Suprapubic skin (tissue), 4 donors: ENCODE measurements around the gene GBX2. TPM values are rescaled to one million over a fixed set of nuclear protein-coding genes. Genes with fewer than 3 reads are reported as not detected.

ENCODE experiments used
- DNase-seq, 2 donors: peaks; one replicate each; pipeline ENCODE4 v3.0.0-alpha.2; 2019; ENCODE audit warnings: low spot score in 2 of 2
- H3K27ac ChIP-seq: fragments of 200-600 bp; sonication (generic); one replicate; pipeline ENCODE4 v1.5.1; 2019
- H3K27me3 ChIP-seq: fragments of 200-600 bp; sonication (generic); one replicate; pipeline ENCODE4 v1.5.1; 2019
- H3K36me3 ChIP-seq: fragments of 200-600 bp; sonication (generic); one replicate; pipeline ENCODE4 v1.5.1; 2019
- H3K4me1 ChIP-seq: fragments of 200-600 bp; sonication (generic); one replicate; pipeline ENCODE4 v1.5.1; 2019
- H3K4me3 ChIP-seq: fragments of 200-600 bp; sonication (generic); one replicate; pipeline ENCODE4 v1.5.1; 2019; ENCODE audit warnings: mild to moderate bottlenecking
- H3K9me3 ChIP-seq: fragments of 200-600 bp; sonication (generic); one replicate; pipeline ENCODE4 v1.5.1; 2019
- CTCF ChIP-seq, 2 donors: fragments of 200-600 bp in 1 of 2; fragments of 450-650 bp in 1 of 2; sonication (generic) in 1 of 2; IDR thresholded peaks; one replicate each; pipeline ENCODE4 v1.5.1; 2016 to 2019; ENCODE audit warnings: antibody characterized with exemption in 2 of 2, mild to moderate bottlenecking in 1 of 2, moderate library complexity in 1 of 2
- EP300 ChIP-seq: sonication (generic); formaldehyde crosslinking; IDR thresholded peaks from one replicate; pipeline ENCODE4 v1.6.1; 2017; ENCODE audit warnings: antibody characterized with exemption
- POLR2A ChIP-seq, 2 donors: fragments of 450-650 bp; IDR thresholded peaks; one replicate each; pipeline ENCODE4 v1.6.1; 2017; ENCODE audit warnings: antibody characterized with exemption in 2 of 2, mild to moderate bottlenecking in 2 of 2, moderate library complexity in 2 of 2
- POLR2AphosphoS5 ChIP-seq, 3 donors: sonication (generic); formaldehyde crosslinking; IDR thresholded peaks; one replicate each; pipeline ENCODE4 v1.6.1; 2017; ENCODE audit warnings: antibody characterized with exemption in 3 of 3
- WGBS: methylation state at CpG from one replicate; pipeline ENCODE4 v1.1.5; 2018; 5-methylcytosine and 5-hydroxymethylcytosine counted together
- total RNA-seq, 4 donors: library from RNA; depleted of rRNA; stranded (reverse); fragments of >200 nt; gene quantifications; one replicate each; pipeline ENCODE4 v1.1.0, GENCODE V29; 2016

GBX2 gene
- total RNA-seq, 4 donors from 2014 or later: 0.60 TPM; not detected in 3

- no peaks in the 10 kb centered on the region for H3K27me3 ChIP-seq
- H3K4me3 ChIP-seq: no peak overlapping the region
- H3K4me1 ChIP-seq: no peaks in the 10 kb centered on the region
- WGBS: 100% methylated on average over 2 of the region's 10 CpGs
- H3K27ac ChIP-seq: no peak overlapping the region
- no peak for TF ChIP-seq EP300
- no peak for TF ChIP-seq CTCF (IDR thresholded peaks at IDR 0.05)
- TF ChIP-seq POLR2A (IDR thresholded peaks at IDR 0.05): no peak
- TF ChIP-seq POLR2AphosphoS5 (IDR thresholded peaks at IDR 0.05): no peak
- H3K36me3 ChIP-seq: no peaks in the 10 kb centered on the region
- no peak for DNase-seq
- H3K9me3 ChIP-seq: no peaks in the 10 kb centered on the region
These were observed 31.1 kb downstream of the GBX2 start for GRCh38 chr2:236137066-236137465.

DNA sequence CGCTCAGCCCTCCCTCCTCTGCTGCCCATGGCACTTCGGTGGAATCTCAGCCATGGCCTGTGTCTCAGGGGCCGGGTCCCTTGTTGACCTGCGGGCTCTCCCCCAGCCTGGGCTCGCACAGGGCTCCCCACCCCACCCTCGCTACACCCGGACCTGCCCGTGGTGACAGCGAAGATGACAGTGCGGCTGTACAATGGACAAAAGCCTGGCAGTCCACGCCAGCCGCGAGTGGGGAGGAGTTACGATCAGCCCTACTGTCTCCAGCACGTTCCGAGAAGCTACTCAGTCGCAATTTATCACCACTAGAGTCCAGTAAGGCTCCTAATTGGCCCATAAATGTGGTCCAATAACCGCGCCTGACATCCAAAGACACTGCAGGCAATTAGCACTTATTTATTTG is 31.6 kb downstream of the GBX2 start:
- H3K27me3 ChIP-seq: no peaks in the 10 kb centered on the region
- no peak overlapping the region for H3K27ac ChIP-seq
- no peaks in the 10 kb centered on the region for H3K4me1 ChIP-seq
- TF ChIP-seq POLR2AphosphoS5 (IDR thresholded peaks at IDR 0.05): no peak
- no peak for TF ChIP-seq POLR2A (IDR thresholded peaks at IDR 0.05)
- TF ChIP-seq EP300: no peak
- TF ChIP-seq CTCF (IDR thresholded peaks at IDR 0.05): no peak
- no peak overlapping the region for H3K4me3 ChIP-seq
- no peaks in the 10 kb centered on the region for H3K9me3 ChIP-seq
- no peak for DNase-seq
- no peaks in the 10 kb centered on the region for H3K36me3 ChIP-seq
- 84% methylated on average over 18 of the region's 19 CpGs for WGBS

DNA sequence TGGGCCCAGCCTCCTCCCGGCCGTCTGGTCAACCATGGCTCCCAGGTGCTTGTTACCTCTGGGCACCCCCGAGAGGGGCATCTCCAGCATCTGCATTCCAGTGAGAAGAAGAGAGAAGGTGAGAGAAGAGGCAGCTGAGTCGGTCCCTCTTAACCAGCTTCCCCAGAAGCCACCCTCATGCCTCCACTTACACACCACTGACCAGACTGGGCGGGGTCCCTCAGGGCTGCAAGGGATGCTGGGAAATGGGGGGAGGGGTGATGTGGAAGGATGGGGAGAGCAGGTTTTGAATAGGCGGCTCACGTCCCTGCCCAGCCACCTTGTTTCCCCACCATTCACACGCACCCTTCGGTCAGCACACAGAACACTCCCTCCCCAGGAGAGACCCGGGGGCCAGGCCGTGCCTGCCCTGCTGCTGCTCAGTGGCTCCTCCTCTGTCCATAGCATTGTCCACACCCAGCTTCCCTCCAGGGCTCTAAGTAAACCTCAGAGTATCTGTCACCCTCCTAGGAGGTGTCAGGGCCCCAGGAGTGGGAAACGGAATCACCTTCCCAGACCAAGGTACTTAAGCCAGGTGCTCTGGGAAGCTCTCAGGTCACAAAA is 34.7 kb downstream of the GBX2 start:
- WGBS: 83% methylated on average over 12 of the region's 12 CpGs
- no peak for DNase-seq

DNA sequence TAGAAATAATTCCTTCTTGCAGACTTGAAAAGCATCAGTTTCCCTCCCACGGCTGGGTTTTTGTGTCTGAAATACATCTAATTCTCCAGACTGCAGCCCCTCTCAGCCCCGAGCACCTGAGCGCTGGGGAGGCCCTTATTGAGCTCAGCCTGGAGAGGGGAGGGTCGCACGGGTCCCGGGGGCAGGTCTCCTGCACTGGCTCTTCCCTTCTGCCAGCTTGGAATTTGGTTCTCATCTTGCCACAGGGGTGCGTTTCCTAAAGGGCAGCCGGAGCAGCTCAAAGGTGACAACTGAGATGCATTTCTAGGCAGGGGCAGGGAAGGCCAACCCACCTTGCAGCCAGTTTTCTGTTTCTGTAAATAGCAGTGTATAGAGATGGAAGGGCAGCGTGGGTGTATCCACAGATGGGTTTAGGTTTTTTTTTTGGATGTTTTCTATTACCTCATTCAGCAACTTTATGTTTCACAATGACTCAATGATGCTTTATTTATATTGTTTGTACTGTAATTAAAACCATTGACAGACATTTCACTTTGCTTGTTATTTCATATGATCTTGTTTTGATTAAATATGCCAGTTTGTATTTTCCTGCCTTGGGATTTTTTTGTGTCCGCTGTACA is 37.0 kb downstream of the GBX2 start:
- no peaks in the 10 kb centered on the region for H3K27me3 ChIP-seq
- peaks cover 11% of the 10 kb centered on the region for H3K36me3 ChIP-seq
- no peaks in the 10 kb centered on the region for H3K4me1 ChIP-seq
- H3K27ac ChIP-seq: no peak overlapping the region
- no peak for DNase-seq
- no peaks in the 10 kb centered on the region for H3K9me3 ChIP-seq
- TF ChIP-seq POLR2AphosphoS5 (IDR thresholded peaks at IDR 0.05): no peak
- no peak for TF ChIP-seq CTCF (IDR thresholded peaks at IDR 0.05)
- TF ChIP-seq EP300: no peak
- TF ChIP-seq POLR2A (IDR thresholded peaks at IDR 0.05): no peak
- 76% methylated on average over 10 of the region's 10 CpGs for WGBS
- H3K4me3 ChIP-seq: no peak overlapping the region

More for the DNA sequence above, 34.7 kb downstream of the GBX2 start:
- Histone ChIP-seq H3K9me3 (no peaks in the 10 kb centered on the region), H3K27me3 (no peaks in the 10 kb centered on the region), H3K4me3 (no peak overlapping the region), H3K4me1 (no peaks in the 10 kb centered on the region), H3K36me3 (no peaks in the 10 kb centered on the region), H3K27ac (no peak overlapping the region)
- TF ChIP-seq POLR2A (IDR thresholded peaks at IDR 0.05) (no peak), EP300 (no peak), POLR2AphosphoS5 (IDR thresholded peaks at IDR 0.05) (no peak), CTCF (IDR thresholded peaks at IDR 0.05) (no peak)

DNA sequence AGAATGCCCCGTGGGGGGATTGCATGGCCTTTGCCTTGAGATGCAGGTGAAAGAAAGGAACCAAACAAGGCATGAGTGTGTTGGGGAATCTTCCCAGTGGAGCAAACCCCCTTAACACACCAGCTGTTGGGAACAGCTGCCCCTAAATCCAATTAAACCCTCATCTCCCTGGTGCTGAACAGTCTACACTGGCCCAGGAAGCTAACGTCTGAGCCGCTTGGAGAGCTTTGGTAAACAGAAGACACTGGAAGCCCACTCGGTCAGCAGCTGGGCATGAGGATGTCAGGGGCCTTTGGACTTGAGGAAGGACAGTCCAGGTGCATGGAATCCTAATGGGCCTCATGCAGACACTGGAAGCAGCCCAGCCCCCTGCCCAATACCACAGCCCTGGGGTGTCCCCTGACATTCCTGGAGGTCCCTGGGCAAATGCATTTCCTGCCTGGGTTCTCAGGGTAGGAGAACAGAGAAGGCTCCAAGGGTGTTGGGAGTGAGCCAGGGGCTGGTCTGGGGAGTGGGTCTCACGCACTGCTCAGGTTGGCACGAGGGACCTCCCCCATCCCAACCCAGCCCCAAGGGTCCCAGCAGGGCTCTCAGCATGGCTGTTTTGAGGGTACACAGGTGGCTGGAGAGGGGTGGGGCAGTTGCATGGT is 37.7 kb downstream of the GBX2 start:
- no peaks in the 10 kb centered on the region for H3K4me1 ChIP-seq
- no peak for DNase-seq
- 88% methylated on average over 3 of the region's 6 CpGs for WGBS

More for the DNA sequence above, 37.7 kb downstream of the GBX2 start:
- Histone ChIP-seq H3K9me3 (no peaks in the 10 kb centered on the region), H3K27ac (no peak overlapping the region), H3K36me3 (peaks cover 16% of the 10 kb centered on the region), H3K4me3 (no peak overlapping the region), H3K27me3 (no peaks in the 10 kb centered on the region)
- TF ChIP-seq POLR2AphosphoS5 (IDR thresholded peaks at IDR 0.05) (no peak), POLR2A (IDR thresholded peaks at IDR 0.05) (no peak), EP300 (no peak), CTCF (IDR thresholded peaks at IDR 0.05) (no peak)
